B cell (primary cell): ENCODE results near the gene SLC6A16.

ENCODE experiments used
- CTCF ChIP-seq: fragments of 200-600 bp; IDR thresholded peaks from one replicate; pipeline ENCODE4 v1.8.0; 2022; ENCODE audit warnings: antibody characterized with exemption, mild to moderate bottlenecking
- EZH2 ChIP-seq: IDR thresholded peaks from 2 replicates; pipeline ENCODE4 v1.6.1; 2012; ENCODE audit warnings: borderline replicate concordance, low read depth, mild to moderate bottlenecking, moderate library complexity, low read length; ENCODE audit not compliant: insufficient read depth, poor library complexity, severe bottlenecking

- TF ChIP-seq CTCF (no peak), EZH2 (no peak)
These were observed 32.2 kb upstream of the SLC6A16 start for GRCh38 chr19:49357186-49357585.
